ENCODE measurements around the gene ERICH4. TPM values are rescaled to one million over a fixed set of nuclear protein-coding genes. Genes with fewer than 3 reads are reported as not detected.

The ERICH4 gene
- total and polyA plus RNA-seq, 2 experiments from 2014 or later, result not detected

DNA sequence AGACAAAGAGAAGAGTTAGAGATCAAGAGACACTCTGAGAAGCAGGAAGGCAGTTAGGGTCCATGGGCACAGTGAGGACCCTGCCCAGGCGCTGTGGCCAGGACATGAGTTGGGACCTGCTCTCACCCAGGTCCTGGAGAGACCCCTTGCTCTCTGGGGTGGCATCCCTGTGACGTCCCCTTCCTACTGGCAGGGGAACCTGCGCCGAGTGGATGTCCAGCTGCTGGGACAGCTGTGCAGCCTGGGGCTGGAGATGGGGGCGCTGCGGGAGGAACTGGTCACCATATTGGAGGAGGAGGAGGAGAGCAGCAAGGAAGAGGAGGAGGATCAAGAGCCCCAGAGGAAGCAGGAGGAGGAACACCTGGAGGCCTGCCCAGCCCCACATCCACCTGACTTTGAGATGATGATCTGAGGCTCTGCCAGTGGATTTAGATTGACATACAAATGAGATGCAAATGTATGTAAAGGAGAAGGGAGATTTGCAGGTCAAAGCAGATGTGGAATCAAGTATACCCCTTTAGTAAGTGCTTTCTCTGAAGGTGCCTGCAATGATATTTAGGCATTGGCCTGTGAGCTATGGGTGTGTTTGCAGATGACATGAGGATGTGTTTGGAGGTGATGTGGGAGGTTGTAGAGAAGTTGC is 978 bp downstream of the ERICH4 start:
- H3K27ac Mint-ChIP-seq, result no peak overlapping the region
- Histone ChIP-seq H3K79me2 (replicated peaks; ENCODE audit: insufficient read depth) (peaks cover under 1% of the 10 kb centered on the region), H3K36me3 (ENCODE audit: insufficient read depth) (no peaks in the 10 kb centered on the region), H3K4me1 (ENCODE audit: insufficient read depth) (peaks cover 2% of the 10 kb centered on the region), H3F3A (replicated peaks; ENCODE audit: low read depth) (no peaks in the 10 kb centered on the region), H4K20me1 (replicated peaks; ENCODE audit: insufficient read depth) (no peaks in the 10 kb centered on the region), H3K4me3 (no peak overlapping the region), H2AFZ (peak overlapping the region; percentile 47), H3K9me2 (ENCODE audit: insufficient read depth) (no peaks in the 10 kb centered on the region), H3K4me2 (no peak overlapping the region; the same call in 1 of the 2 replicates), H3K27ac (ENCODE audit: low read depth) (no peak overlapping the region), H3K27me3 (ENCODE audit: insufficient read depth) (peaks cover 13% of the 10 kb centered on the region; the same call in 1 of the 2 replicates)
- H3K36me3 Mint-ChIP-seq (ENCODE audit: low read depth), result no peaks in the 10 kb centered on the region
- ATAC-seq, result no peak
- H3K4me3 Mint-ChIP-seq, result no peak overlapping the region
- peaks cover 12% of the 10 kb centered on the region for H3K4me1 Mint-ChIP-seq
- peaks cover 3% of the 10 kb centered on the region; the same call in 2 of the 3 replicates for H3K9me3 Mint-ChIP-seq
- TF ChIP-seq, protein P1, sequence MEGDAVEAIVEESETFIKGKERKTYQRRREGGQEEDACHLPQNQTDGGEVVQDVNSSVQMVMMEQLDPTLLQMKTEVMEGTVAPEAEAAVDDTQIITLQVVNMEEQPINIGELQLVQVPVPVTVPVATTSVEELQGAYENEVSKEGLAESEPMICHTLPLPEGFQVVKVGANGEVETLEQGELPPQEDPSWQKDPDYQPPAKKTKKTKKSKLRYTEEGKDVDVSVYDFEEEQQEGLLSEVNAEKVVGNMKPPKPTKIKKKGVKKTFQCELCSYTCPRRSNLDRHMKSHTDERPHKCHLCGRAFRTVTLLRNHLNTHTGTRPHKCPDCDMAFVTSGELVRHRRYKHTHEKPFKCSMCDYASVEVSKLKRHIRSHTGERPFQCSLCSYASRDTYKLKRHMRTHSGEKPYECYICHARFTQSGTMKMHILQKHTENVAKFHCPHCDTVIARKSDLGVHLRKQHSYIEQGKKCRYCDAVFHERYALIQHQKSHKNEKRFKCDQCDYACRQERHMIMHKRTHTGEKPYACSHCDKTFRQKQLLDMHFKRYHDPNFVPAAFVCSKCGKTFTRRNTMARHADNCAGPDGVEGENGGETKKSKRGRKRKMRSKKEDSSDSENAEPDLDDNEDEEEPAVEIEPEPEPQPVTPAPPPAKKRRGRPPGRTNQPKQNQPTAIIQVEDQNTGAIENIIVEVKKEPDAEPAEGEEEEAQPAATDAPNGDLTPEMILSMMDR (conservative IDR thresholded peaks at IDR 0.05; ENCODE audit: low read depth in 2 of 2), result 0 out of 4 replicates have a peak, but pooled peaks of 1 of the 2 experiments have one; percentile 1
- no peak for TF ChIP-seq JUNB (IDR thresholded peaks at IDR 0.05; ENCODE audit: unreplicated experiment)
- H3K27me3 Mint-ChIP-seq (ENCODE audit: insufficient read depth, low read depth, poor library complexity), result peaks cover 11% of the 10 kb centered on the region
- DNase-seq (ENCODE audit: low spot score), result no peak

DNA sequence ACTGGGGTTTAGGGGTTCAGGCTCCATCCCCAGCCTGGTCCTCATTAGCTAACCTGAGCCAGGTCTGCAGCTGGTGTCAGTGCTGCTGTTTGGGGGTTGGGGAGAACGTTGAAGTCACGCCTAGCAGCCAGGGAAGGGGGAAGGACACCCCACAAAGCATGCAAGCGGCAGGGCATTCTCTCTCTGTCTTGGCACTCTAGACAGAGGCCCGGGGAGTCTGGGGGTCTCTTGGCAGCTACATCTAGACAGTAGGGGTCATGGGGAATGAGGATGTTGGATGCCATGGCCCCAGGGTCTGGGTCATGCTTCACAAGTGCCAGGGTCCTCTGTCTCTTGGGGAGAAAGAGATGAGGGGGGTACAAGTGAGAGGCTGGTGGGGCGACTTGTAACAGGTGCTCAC is 2.6 kb downstream of the ERICH4 start:
- H3K27me3 ChIP-seq (ENCODE audit: insufficient read depth), result peaks cover 17% of the 10 kb centered on the region; the same call in 1 of the 2 replicates
- TF ChIP-seq, protein P2, sequence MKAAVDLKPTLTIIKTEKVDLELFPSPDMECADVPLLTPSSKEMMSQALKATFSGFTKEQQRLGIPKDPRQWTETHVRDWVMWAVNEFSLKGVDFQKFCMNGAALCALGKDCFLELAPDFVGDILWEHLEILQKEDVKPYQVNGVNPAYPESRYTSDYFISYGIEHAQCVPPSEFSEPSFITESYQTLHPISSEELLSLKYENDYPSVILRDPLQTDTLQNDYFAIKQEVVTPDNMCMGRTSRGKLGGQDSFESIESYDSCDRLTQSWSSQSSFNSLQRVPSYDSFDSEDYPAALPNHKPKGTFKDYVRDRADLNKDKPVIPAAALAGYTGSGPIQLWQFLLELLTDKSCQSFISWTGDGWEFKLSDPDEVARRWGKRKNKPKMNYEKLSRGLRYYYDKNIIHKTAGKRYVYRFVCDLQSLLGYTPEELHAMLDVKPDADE (IDR thresholded peaks at IDR 0.05), result no peak
- TF ChIP-seq STAT1 (IDR thresholded peaks at IDR 0.05; ENCODE audit: unreplicated experiment), result no peak
- H3F3A ChIP-seq (replicated peaks; ENCODE audit: low read depth), result no peaks in the 10 kb centered on the region
- H3K36me3 ChIP-seq (ENCODE audit: insufficient read depth), result no peaks in the 10 kb centered on the region
- H3K79me2 ChIP-seq (replicated peaks; ENCODE audit: insufficient read depth), result no peaks in the 10 kb centered on the region
- H2AFZ ChIP-seq, result no peak overlapping the region
- H3K4me2 ChIP-seq, result no peak overlapping the region
- DNase-seq (ENCODE audit: low spot score), result no peak
- Mint-ChIP-seq H3K9me3 (no peaks in the 10 kb centered on the region; the same call in 2 of the 3 replicates), H3K36me3 (ENCODE audit: low read depth) (no peaks in the 10 kb centered on the region), H3K4me3 (no peak overlapping the region), H3K4me1 (peaks cover 18% of the 10 kb centered on the region), H3K27ac (no peak overlapping the region), H3K27me3 (ENCODE audit: insufficient read depth, low read depth, poor library complexity) (peaks cover 15% of the 10 kb centered on the region)
- H3K4me3 ChIP-seq, result no peak overlapping the region
- peaks cover 3% of the 10 kb centered on the region; the same call in 1 of the 2 replicates for H3K4me1 ChIP-seq (ENCODE audit: insufficient read depth)
- no peaks in the 10 kb centered on the region for H3K9me2 ChIP-seq (ENCODE audit: insufficient read depth)
- H4K20me1 ChIP-seq (replicated peaks; ENCODE audit: insufficient read depth), result no peaks in the 10 kb centered on the region
- H3K27ac ChIP-seq (ENCODE audit: low read depth), result no peak overlapping the region
- ATAC-seq, result no peak

DNA sequence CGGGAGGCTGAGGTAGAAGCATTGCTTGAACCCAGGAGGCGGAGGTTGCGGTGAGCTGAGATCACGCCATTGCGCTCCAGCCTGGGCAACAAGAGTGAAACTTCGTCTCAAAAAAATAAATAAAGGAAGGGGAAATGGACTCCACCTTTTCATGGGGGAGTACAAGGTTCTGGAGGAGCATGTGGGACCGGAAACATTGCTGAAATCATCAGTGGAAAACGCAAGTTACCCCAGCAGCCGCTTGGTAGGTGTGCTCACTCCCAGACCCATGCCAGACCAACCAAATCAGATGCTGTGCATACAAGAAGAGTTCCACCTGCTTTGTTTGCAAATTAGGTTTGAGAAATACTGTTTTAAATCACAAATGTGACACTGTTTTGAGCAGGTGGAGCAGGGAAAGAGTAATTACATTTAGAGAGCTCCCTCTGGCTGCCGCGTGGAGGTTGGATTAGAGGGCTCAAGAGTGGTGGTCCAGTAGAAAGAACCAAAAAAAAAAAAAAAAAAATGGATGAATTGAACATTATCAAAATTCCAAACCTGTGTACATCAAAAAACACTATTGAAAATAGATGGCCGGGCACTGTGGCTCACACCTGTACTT is 4.9 kb downstream of the ERICH4 start:
- peaks cover 15% of the 10 kb centered on the region for H3K27me3 Mint-ChIP-seq (ENCODE audit: insufficient read depth, low read depth, poor library complexity)

More for the DNA sequence above, 4.9 kb downstream of the ERICH4 start:
- no peaks in the 10 kb centered on the region for H3K9me2 ChIP-seq (ENCODE audit: insufficient read depth)
- H3K27ac ChIP-seq (ENCODE audit: low read depth), result no peak overlapping the region
- DNase-seq (ENCODE audit: low spot score) (no peak), ATAC-seq (no peak)
- H3K9me3 Mint-ChIP-seq, result no peaks in the 10 kb centered on the region; the same call in 2 of the 3 replicates
- TF ChIP-seq, protein P2 (IDR thresholded peaks at IDR 0.05), result no peak
- TF ChIP-seq, protein P1 (conservative IDR thresholded peaks at IDR 0.05; ENCODE audit: low read depth in 2 of 2), result peak; percentile 34 to 42; a peak in 3 of 4 replicates
- H3K4me2 ChIP-seq, result no peak overlapping the region
- peaks cover 18% of the 10 kb centered on the region for H3K4me1 Mint-ChIP-seq
- H3K79me2 ChIP-seq (replicated peaks; ENCODE audit: insufficient read depth), result no peaks in the 10 kb centered on the region
- H3K4me1 ChIP-seq (ENCODE audit: insufficient read depth), result peaks cover 3% of the 10 kb centered on the region; the same call in 1 of the 2 replicates
- H3K27ac Mint-ChIP-seq, result no peak overlapping the region
- peaks cover 17% of the 10 kb centered on the region; the same call in 1 of the 2 replicates for H3K27me3 ChIP-seq (ENCODE audit: insufficient read depth)
- H3K4me3 ChIP-seq, result no peak overlapping the region
- no peaks in the 10 kb centered on the region for H3K36me3 Mint-ChIP-seq (ENCODE audit: low read depth)
- H3F3A ChIP-seq (replicated peaks; ENCODE audit: low read depth), result no peaks in the 10 kb centered on the region
- no peak overlapping the region for H3K4me3 Mint-ChIP-seq
- H2AFZ ChIP-seq, result peak overlapping the region; percentile 14; the same call in 1 of the 2 replicates
- H4K20me1 ChIP-seq (replicated peaks; ENCODE audit: insufficient read depth), result no peaks in the 10 kb centered on the region
- no peaks in the 10 kb centered on the region for H3K36me3 ChIP-seq (ENCODE audit: insufficient read depth)

Data from GM23338 (cell line).